NCI-H187 treated with DMSO at 0.1 percent for 48 hours (cell line): ENCODE data around the gene FTCD.
"Not testable (repeated sequence)": the region's sequence is repeated elsewhere in the genome, so short reads cannot be mapped to it uniquely, and the experiment has no call there.

Experiments
- DNase-seq: peaks from one replicate; lab custom pipeline; 2025; lab: John Stamatoyannopoulos, UW

Gene FTCD, protein sequence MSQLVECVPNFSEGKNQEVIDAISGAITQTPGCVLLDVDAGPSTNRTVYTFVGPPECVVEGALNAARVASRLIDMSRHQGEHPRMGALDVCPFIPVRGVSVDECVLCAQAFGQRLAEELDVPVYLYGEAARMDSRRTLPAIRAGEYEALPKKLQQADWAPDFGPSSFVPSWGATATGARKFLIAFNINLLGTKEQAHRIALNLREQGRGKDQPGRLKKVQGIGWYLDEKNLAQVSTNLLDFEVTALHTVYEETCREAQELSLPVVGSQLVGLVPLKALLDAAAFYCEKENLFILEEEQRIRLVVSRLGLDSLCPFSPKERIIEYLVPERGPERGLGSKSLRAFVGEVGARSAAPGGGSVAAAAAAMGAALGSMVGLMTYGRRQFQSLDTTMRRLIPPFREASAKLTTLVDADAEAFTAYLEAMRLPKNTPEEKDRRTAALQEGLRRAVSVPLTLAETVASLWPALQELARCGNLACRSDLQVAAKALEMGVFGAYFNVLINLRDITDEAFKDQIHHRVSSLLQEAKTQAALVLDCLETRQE

GRCh38 chr21:46155514-46156377, at the start of gene FTCD:
Gene FTCD (minus strand): TSS chr21:46155579. CDS start chr21:46155523, 56 bp downstream.
- no peak for DNase-seq

DNA sequence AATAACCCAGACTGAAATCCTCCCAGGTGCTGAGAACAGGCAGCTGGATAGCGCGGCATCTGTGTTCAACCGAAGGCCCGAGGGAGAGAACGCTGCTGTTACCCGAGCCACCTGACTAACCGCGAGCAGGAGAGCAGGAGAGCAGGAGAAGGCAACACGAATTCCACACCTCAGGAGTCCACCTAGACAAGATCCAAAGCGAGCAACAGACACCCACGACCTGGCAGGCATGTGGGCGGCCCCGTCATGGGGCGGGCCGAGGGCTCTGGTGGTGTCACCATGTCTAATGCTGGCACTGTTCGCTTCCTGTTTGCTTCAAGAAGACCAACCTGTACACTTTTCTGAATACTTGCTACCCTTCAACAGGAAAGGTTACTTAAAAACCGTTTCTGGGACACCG, 49.8 kb upstream of the FTCD start:
- peak; percentile 18 for DNase-seq

- DNase-seq, result no peak
Observed at GRCh38 chr21:46203203-46203600, 47.8 kb upstream of the FTCD start.

DNA sequence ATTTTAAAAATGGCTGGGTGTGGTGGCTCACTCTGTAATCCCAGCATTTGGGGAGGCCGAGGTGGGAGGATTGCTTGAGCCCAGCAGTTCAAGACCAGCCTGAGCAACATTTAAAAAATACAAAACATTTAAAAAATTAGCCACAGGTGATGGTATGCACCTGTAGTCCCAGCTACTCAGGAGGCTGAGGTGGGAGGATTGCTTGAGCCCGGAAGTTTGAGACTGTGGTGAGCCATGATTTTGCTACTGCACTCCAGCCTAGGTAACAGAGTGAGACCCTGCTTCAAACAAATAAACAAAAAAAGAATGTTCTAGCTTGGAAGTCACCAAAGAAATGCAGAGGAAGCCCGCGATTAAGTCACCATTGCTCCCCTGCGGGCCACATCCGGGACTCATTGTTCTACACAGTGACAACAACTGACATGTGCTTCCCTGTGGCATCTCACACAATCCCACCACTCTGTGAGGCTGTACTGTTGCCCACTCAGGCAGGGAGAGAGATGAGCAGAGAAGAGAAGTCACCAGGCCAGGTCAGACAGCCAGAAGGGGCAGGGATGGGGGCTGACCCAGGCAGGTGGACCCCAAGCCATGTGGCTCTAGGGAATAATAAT, 47.3 kb upstream of the FTCD start:
- DNase-seq, result no peak

DNA sequence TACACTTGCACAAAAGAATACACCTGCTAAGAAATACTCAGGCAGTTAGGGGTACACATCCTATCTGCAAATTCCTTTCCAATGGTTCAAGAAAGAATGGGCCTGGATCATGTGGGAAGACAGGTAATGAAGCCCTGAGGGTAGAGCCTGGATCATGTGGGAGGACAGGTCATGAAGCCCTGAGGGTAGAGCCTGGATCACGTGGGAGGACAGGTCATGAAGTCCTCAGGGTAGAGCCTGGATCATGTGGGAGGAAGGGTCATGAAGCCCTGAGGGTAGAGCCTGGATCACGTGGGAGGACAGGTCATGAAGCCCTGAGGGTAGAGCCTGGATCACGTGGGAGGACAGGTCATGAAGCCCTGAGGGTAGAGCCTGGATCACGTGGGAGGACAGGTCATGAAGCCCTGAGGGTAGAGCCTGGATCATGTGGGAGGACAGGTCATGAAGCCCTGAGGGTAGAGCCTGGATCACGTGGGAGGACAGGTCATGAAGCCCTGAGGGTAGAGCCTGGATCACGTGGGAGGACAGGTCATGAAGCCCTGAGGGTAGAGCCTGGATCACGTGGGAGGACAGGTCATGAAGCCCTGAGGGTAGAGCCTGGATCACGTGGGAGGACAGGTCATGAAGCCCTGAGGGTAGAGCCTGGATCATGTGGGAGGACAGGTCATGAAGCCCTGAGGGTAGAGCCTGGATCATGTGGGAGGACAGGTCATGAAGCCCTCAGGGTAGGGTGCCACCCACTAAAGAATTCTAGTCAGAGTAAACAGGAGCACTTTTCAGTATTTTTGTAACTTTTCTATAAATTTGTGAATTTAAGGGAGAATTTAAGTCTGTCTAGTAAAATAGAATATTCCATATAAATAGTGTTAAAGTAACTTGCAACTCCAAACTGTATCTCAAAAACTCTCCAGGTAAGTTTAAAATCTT, 45.8 kb upstream of the FTCD start:
- not testable (repeated sequence) for DNase-seq

GRCh38 chr21:46199436-46200373, 44.3 kb upstream of the FTCD start:
- DNase-seq, result no peak

DNA sequence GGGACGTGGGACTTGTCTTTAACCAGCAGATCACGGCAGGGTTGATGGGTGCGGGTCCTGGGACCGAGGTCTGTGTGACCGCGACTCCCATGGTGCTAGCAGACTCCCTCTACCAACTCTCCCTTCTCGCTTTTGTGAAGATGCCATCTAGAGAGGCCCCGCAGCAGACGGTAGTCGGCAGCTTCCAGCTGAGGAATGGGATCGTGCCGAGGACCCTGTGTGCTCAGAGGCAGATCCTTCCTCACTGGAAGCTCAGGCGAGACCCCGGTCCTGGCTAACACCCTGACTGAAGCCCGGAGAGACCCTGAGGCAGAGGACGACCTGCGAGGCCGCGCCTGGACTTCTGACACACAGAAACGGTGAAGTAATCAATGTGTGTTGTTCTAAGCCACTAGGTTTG, 41.4 kb upstream of the FTCD start:
- no peak for DNase-seq

DNA sequence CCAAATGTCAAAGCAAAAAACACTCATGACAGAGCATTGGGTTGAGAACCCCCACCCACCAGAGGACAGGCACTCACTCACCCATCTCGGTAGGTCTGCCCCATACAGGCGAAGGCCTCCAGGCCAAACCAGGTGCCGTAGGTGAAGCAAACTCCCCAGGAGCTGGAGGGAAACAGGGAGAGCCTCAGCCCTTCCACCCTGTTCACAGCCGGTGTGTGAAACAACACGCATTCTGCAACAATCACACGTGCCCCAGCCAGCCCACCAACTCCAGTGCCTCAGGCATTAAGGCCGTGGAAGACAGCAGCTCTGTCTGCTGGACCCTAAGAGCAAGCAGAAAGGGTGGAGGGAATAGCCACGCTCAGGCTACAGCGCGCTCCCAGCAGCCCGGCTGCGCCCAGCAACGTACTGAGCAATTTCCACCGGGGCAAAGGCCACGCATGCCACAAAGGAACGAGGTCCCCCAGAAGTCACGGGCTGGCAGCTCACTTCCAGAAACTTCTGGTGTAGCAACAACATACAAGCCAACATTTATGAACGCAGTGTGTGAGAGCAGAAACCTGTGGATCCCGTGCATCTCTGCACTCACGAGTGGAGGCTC, 40.3 kb upstream of the FTCD start:
- no peak for DNase-seq

DNA sequence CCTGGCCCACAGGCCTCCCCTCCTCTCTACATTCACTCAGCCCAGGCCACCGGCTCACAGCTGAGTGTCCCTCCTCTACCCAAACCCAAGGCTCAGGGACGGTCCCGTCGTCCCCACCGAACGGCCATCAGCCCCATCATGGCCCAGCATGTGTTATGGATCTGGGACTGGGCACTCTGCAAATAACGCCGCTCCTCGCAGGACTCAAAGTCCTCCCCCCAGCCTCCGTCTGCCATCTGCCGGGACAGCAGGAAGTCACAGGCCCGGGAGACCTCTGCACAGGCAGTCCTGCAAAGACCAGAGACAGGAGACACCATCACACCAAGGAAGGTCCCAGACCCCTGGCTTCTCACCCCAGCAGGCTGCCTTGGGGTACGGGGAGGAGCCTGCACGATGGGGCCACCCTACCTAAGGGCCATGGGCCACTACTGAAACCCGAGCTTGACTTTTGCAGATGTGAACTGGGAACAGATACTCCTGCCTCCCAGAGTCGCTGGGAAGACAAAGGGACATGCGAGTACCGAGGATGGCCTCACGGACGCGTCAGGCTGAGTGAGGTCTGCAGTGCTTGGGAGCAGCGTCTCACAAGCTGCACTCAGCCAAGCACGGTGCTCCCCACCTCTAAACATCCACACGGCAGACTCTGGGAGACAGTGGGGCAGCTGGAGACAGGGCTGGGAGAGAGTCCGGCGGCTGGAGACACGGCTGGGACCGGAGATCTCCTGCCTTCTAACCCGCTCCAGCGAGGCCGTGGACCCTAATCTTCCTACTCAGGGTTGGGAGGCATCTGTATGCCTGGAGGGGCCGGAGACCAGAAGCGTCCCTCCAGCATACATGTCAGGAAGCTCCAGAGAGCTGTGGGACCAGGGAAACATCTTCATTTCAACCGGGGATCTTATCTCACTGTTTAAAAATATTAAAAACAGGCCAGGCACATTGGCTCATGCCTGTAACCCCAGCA, 39.3 kb upstream of the FTCD start:
- no peak for DNase-seq

DNA sequence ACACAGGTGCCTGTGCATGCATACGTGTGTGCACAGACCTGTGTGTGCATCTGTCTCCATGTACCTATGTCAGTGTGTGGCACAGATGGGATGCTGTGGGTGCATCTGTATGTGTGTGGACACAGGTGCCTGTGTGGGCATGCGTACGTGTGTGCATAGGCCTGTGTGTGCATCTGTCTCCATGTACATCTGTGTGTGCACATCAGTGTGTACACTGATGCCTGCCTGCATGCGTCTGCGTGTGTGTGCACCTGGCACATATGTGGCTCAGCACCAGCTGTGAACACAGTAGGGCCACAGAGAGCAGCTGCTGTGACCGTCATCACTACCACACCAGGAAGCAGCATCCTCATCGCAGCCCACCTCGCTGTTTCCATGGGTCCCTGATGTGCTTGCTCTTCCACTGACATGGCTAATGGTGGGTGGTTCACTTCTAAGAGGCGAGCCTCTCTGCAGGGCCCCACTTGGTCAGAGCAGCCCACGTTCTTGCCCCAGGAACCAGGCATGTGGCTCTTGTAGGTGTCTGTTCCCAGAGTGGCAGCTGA, 38.5 kb upstream of the FTCD start:
- no peak for DNase-seq

DNA sequence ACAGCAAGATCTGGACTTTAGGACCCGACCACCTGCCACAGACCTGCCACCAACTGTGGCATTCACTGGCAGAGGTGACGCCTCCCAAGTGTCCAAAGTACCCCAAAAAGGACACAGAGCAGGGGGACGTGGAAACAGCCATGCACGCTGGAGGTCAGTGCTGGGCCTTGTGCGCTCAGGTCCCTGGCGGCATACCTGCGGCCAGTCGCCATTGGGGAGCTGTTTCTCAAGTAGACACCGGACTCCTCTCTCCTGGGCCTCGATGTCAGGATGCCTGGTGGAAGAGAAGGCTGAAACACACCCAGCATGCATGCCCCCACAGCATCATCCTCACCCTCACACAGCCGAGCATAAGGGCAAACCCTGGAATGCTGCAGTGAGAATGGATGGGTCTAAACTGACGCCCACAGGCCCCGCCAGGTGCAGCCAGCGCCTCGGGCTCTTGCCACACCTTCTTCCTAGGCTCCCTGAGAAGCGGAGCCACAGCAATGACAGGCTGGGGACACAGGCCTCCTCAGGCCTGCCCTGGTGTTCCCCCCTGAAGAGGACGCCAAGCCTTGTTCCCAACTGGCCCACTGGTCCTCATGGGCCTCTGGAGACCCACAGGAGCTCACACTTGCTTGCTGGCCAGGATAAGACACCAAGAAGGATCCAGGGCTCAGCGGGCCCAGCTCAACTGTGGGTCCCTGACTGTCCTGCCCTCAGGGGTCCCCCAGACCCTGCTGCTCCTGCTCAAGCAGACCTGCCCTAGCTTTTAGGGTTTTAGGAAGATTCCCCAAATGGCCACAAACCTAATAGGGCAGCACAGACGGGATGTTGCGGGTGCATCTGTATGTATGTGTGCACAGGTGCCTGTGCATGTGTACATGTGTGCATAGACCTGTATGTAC, 36.6 kb upstream of the FTCD start:
- DNase-seq, result no peak

DNA sequence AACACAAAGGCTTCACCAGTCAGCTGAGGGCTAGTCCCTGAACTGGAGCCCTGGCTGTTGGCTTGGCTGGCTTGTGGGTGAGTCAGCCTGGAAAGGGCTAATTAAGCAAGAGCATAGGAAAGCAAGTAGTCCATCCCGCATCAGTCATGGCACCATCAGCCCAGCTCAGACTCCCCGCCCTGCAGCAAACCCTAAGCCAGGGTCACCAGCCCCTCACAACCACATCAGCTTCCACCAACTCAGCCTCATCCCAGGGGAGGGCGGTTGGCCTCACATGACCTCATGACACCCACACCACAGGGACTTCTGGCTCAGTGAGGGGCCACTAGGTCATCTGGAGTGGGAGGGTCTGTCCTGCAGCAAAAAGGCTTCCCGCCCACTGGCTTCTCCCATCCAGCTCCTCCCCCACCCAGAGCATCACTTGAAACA, 35.9 kb upstream of the FTCD start:
- no peak for DNase-seq

DNA sequence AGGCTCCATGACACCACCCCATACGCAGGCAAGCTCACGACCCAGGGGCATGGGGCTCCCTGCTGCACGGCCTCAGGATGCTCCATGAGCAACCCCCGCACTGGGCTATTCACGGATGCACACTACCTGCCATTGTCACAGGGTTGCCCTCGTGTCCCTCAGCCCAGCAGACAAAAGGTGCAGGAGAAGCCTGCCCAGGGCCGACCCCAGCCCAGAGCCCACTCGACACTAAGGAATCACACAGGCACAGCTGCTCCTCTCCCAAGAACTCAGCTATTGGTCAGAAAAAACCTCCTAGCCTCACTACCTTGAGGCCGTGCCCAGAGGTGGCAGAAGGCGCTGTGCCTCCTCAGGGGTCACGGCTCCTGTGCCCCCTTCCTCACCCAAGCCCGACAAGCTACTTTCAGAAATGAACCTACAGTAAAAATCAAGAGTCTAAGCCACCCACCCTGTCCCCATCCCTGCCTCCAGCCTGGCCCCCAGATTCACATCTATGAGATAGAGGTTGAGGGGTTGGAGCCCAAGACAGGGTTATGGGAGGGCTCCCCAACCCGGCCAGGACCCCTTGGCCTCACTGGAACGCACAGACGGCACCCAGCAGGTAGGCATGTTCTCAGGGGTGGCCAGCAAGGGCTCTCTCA, 35.2 kb upstream of the FTCD start:
- no peak for DNase-seq

DNA sequence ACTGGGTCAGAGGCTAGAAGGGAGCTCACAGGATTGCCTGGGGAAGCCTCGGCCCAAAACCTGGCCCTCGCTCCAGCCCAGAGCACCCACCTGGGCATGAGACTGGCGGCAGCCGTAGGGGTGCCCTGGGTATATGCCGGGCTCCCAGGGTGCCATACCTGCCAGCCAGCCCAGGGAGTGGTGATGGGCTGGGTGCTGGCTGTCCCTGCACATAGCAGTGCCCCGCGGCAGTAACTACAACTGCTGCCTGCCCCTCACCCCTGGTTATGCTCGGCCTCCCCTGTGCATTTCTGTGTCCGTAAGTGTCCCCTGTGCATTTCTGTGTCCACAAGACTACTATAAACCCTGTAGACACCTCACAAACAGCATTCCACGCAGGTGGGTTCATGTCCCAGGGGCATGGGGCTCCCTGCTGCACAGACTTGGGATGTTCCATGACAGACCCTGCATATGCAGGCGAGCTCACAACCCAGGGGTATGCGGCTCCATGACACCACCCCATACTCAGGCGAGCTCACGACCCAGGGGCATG, 34.6 kb upstream of the FTCD start:
- no peak for DNase-seq

DNA sequence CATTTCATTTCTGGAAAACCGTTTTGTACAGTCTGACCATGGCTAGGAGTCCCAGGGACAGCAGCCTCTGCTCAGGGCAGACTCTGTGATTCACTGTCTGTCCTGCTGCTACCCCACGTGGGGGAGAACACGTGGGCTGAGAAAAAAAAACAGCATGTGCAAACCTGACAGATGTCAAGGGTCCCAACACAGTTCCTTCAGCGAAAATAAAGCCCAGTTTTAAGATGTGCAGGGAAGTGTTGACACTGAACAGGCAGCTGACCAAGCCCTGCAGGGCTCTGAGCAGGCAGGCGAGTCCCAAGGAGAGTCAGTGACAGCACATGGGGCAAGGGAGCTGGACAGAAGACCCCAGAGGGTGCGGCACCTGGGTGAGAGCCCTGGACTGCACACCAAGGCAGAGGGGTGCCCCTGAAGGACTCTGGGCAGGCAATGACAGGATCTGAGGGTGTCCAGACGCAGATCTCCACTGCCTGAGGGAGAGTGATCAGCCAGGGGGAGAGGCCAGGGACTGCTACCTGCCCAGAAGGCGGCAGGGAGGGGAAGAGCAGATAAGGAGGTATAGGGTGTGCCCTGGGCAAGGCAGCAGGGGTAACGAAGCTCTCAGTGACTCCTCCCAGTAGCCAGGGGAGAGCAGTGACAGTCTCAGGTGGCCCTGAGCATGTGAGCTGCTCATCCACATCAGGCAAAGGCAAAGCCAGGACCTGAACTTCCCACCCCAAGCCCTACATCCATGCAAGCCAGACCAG, 34.0 kb upstream of the FTCD start:
- no peak for DNase-seq
